B cell (primary cell): ENCODE data around the gene PDGFC. TPM values are rescaled to one million over a fixed set of nuclear protein-coding genes. Genes with fewer than 3 reads are reported as not detected.

ENCODE experiments used
- ATAC-seq: fragments of 200-7000 bp; cut with Tn5 transposase; one replicate; pipeline ENCODE4 v1.10.0; 2021; ENCODE audit warnings: low read depth, mild to moderate bottlenecking, moderate number of reproducible peaks, moderate library complexity
- CTCF ChIA-PET: fragments of 350-600 bp; sonication (Branson Sonifier 250); formaldehyde crosslinking; loops from one replicate; lab custom pipeline; 2021; ENCODE audit warnings: antibody characterized with exemption, inconsistent platforms; lab: Charles Lee
- POLR2A ChIA-PET: fragments of 350-600 bp; sonication (Branson Sonifier 250); formaldehyde crosslinking; loops from one replicate; lab custom pipeline; 2021; ENCODE audit warnings: antibody characterized with exemption; lab: Charles Lee
- DNase-seq: peaks from one replicate; pipeline ENCODE4 v3.0.0; 2013
- H2AFZ ChIP-seq: 2 replicates; pipeline ENCODE4 v1.6.1; 2012; ENCODE audit warnings: mild to moderate bottlenecking, low read depth, low read length; ENCODE audit not compliant: insufficient read depth, poor library complexity, severe bottlenecking
- H3K27ac ChIP-seq, 2 donors: 1 replicate in 1 of 2; 2 replicates in 1 of 2; pipeline ENCODE4 v1.5.1; 2012 to 2013; ENCODE audit warnings: low read length in 2 of 2, mild to moderate bottlenecking in 2 of 2, moderate library complexity in 1 of 2
- H3K27me3 ChIP-seq, 4 experiments: fragments of 200-600 bp in 1 of 4; sonication (generic) in 1 of 4; replicated peaks in 1 of 4; 1 replicate in 2 of 4; 2 replicates in 2 of 4; pipeline versions ENCODE4 v1.6.1 to v1.7.0; 2013 to 2016; ENCODE audit warnings: low read length in 3 of 4, mild to moderate bottlenecking in 2 of 4, mixed read lengths in 1 of 4, moderate library complexity in 1 of 4; ENCODE audit not compliant: insufficient read depth in 4 of 4, control insufficient read depth in 3 of 4; ENCODE audit errors: control extremely low read depth in 1 of 4
- H3K36me3 ChIP-seq, 2 experiments: replicated peaks in 1 of 2; 1 replicate in 1 of 2; 2 replicates in 1 of 2; pipeline versions ENCODE4 v1.6.1 to v1.7.1; 2013; ENCODE audit warnings: low read length in 1 of 2; ENCODE audit not compliant: insufficient read depth in 2 of 2, control insufficient read depth in 1 of 2; ENCODE audit errors: control extremely low read depth in 1 of 2, extremely low read depth in 1 of 2
- H3K4me1 ChIP-seq, 2 donors: fragments of 200-600 bp in 1 of 2; sonication (generic) in 1 of 2; 1 replicate in 1 of 2; 2 replicates in 1 of 2; pipeline versions ENCODE4 v1.5.1 to v1.6.1; 2013 to 2017; ENCODE audit warnings: low read length in 2 of 2; ENCODE audit not compliant: control insufficient read depth in 2 of 2, insufficient read depth in 2 of 2
- H3K4me2 ChIP-seq: replicated peaks from 2 replicates; pipeline ENCODE3; 2012; ENCODE audit warnings: mild to moderate bottlenecking, low read depth, low read length; ENCODE audit not compliant: poor library complexity, severe bottlenecking
- H3K4me3 ChIP-seq, 5 experiments: fragments of 200-600 bp in 1 of 5; sonication (generic) in 1 of 5; 1 replicate in 3 of 5; 2 replicates in 2 of 5; pipeline versions ENCODE4 v1.5.1 to v1.7.0; 2011 to 2016; ENCODE audit warnings: low read length in 4 of 5, mild to moderate bottlenecking in 4 of 5, low read depth in 2 of 5, control low read depth in 1 of 5, moderate library complexity in 1 of 5; ENCODE audit not compliant: insufficient read depth in 1 of 5; ENCODE audit errors: control extremely low read depth in 1 of 5, extremely low read depth in 1 of 5
- H3K79me2 ChIP-seq: fragments of 200-600 bp; sonication (generic); one replicate; pipeline ENCODE4 v1.6.0; 2016; ENCODE audit warnings: low read length; ENCODE audit not compliant: control insufficient read depth, insufficient read depth
- H3K9ac ChIP-seq: fragments of 200-600 bp; sonication (generic); 2 replicates; pipeline ENCODE4 v1.6.1; 2017; ENCODE audit warnings: mild to moderate bottlenecking, low read length, moderate library complexity
- H3K9me3 ChIP-seq, 3 donors: one replicate each; pipeline versions ENCODE4 v1.6.1 to v1.7.1; 2013; ENCODE audit warnings: low read length in 2 of 3; ENCODE audit not compliant: control insufficient read depth in 2 of 3, insufficient read depth in 1 of 3; ENCODE audit errors: control extremely low read depth in 1 of 3
- H4K20me1 ChIP-seq: 2 replicates; pipeline ENCODE4 v1.6.0; 2012; ENCODE audit warnings: mild to moderate bottlenecking, low read length; ENCODE audit not compliant: insufficient read depth, control insufficient read depth, poor library complexity, severe bottlenecking
- H3K27ac Mint-ChIP-seq: one replicate; pipeline ENCODE4 v1.8.0; 2021; ENCODE audit warnings: mixed read lengths
- H3K27me3 Mint-ChIP-seq: one replicate; pipeline ENCODE4 v1.8.0; 2021; ENCODE audit warnings: mixed read lengths
- H3K4me1 Mint-ChIP-seq: one replicate; pipeline ENCODE4 v1.8.0; 2021; ENCODE audit warnings: mixed read lengths
- H3K4me3 Mint-ChIP-seq: one replicate; pipeline ENCODE4 v1.8.0; 2021; ENCODE audit warnings: mixed read lengths
- H3K9me3 Mint-ChIP-seq: one replicate; pipeline ENCODE4 v1.8.0; 2022; ENCODE audit warnings: mixed read lengths; ENCODE audit not compliant: insufficient read depth
- EZH2 ChIP-seq: IDR thresholded peaks from 2 replicates; pipeline ENCODE4 v1.6.1; 2012; ENCODE audit warnings: borderline replicate concordance, low read depth, mild to moderate bottlenecking, moderate library complexity, low read length; ENCODE audit not compliant: insufficient read depth, poor library complexity, severe bottlenecking
- WGBS: methylation state at CpG from one replicate; pipeline ENCODE4 v1.1.5; 2013; ENCODE audit warnings: missing lambda C conversion rate; ENCODE audit not compliant: insufficient coverage; 5-methylcytosine and 5-hydroxymethylcytosine counted together
- intact Hi-C: fragments of 100-400 bp; cut with micrococcal nuclease; formaldehyde crosslinking; loops from one replicate; pipeline ENCODE4 v1.10.0; 2022
- polyA plus RNA-seq: library from polyadenylated mRNA; depleted of rRNA; stranded (reverse); fragments of >200 nt; gene quantifications from 2 replicates; pipeline ENCODE4 v1.2.3, GENCODE V29; 2012
- total RNA-seq, 2 donors: library from RNA; stranded (reverse); fragments of 120-200 nt in 1 of 2; gene quantifications; 1 replicate in 1 of 2; 2 replicates in 1 of 2; pipeline versions ENCODE4 v1.2.3 to v1.2.4, GENCODE V29; 2013 to 2022
- TF ChIP-seq, protein P1 (sequence below): fragments of 200-600 bp; IDR thresholded peaks from one replicate; pipeline ENCODE4 v1.8.0; 2022; ENCODE audit warnings: antibody characterized with exemption, mild to moderate bottlenecking

The PDGFC gene
- total and polyA plus RNA-seq, 2 donors (not counting 1 experiment from before 2014, with no cell fraction given), result 0.10 TPM; not detected in 1

DNA sequence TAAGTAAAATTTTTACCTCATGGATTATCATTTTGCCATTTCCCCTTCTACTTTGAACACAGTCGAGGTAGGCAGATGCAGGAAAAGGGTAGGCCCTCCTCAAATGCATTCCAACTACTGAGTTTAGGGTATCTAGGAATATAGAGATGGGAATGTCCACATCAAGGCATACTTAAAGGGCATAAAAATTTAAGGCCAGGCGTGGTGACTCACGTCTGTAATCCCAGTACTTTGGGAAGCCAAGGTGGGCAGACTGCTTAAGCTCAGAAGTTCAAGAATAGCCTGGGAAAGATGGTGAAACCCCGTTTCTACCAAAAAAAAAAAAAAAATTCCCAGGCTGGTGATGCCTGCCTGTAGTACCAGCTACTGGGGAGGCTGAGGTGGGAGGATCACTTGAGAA is 146.5 kb downstream of the PDGFC start:
- ChIA-PET CTCF (no interaction called here), POLR2A (no interaction called here)
- no peaks in the 10 kb centered on the region for H3K36me3 ChIP-seq

DNA sequence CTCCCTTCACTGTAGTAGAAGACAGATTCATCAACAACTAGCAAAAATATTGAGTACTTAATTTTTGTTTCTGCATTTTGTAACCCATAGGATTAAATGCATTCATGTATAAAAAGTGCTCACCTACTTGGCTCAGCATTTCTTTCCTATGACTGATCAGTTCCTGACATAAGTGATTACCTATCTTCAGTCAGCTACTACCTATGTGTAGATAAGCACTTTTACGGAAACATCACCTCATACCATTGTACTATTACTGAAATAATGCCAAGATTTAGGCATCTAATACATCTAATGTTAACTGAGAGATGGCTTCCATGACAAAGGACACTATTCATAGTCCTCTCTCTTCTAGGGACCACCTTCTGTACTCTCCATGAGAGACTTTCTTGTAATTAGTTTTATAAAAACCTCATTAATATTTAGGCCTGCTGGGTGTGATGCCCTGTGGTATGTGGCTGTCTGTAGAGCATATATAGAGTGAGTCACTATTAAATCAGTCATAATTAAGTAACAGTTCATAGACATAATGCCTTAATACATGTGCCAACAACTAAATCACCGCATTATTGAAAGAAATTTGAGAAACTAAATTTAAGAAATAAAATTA is 147.0 kb downstream of the PDGFC start:
- Histone ChIP-seq H4K20me1 (no peaks in the 10 kb centered on the region), H3K36me3 (no peaks in the 10 kb centered on the region), H3K27me3 (no peaks in the 10 kb centered on the region), H3K9ac (no peak overlapping the region), H3K4me1 (no peaks in the 10 kb centered on the region), H3K9me3 (no peaks in the 10 kb centered on the region), H3K27ac (no peak overlapping the region), H2AFZ (no peak overlapping the region), H3K4me2 (no peak overlapping the region), H3K4me3 (no peak overlapping the region), H3K79me2 (no peaks in the 10 kb centered on the region)
- Mint-ChIP-seq H3K4me3 (no peak overlapping the region), H3K4me1 (no peaks in the 10 kb centered on the region), H3K27me3 (no peaks in the 10 kb centered on the region), H3K9me3 (no peaks in the 10 kb centered on the region), H3K27ac (no peak overlapping the region)
- ChIA-PET CTCF (no interaction called here), POLR2A (no interaction called here)
- no peak for TF ChIP-seq EZH2
- TF ChIP-seq, protein P1, sequence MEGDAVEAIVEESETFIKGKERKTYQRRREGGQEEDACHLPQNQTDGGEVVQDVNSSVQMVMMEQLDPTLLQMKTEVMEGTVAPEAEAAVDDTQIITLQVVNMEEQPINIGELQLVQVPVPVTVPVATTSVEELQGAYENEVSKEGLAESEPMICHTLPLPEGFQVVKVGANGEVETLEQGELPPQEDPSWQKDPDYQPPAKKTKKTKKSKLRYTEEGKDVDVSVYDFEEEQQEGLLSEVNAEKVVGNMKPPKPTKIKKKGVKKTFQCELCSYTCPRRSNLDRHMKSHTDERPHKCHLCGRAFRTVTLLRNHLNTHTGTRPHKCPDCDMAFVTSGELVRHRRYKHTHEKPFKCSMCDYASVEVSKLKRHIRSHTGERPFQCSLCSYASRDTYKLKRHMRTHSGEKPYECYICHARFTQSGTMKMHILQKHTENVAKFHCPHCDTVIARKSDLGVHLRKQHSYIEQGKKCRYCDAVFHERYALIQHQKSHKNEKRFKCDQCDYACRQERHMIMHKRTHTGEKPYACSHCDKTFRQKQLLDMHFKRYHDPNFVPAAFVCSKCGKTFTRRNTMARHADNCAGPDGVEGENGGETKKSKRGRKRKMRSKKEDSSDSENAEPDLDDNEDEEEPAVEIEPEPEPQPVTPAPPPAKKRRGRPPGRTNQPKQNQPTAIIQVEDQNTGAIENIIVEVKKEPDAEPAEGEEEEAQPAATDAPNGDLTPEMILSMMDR, result no peak
- DNase-seq (no peak), ATAC-seq (no peak)
- WGBS, result no CpG with 5 or more reads among the region's 2 CpGs
- intact Hi-C loops, result no loop called here

More for the DNA sequence above, 146.5 kb downstream of the PDGFC start:
- intact Hi-C loops, result no loop called here
- Histone ChIP-seq H3K4me1 (no peaks in the 10 kb centered on the region), H3K4me3 (no peak overlapping the region), H3K9me3 (no peaks in the 10 kb centered on the region), H3K27ac (no peak overlapping the region), H3K79me2 (no peaks in the 10 kb centered on the region), H3K27me3 (no peaks in the 10 kb centered on the region), H2AFZ (no peak overlapping the region), H3K9ac (no peak overlapping the region), H3K4me2 (no peak overlapping the region), H4K20me1 (no peaks in the 10 kb centered on the region)
- TF ChIP-seq, protein P1, result no peak
- TF ChIP-seq EZH2, result no peak
- Mint-ChIP-seq H3K27me3 (no peaks in the 10 kb centered on the region), H3K4me3 (no peak overlapping the region), H3K9me3 (no peaks in the 10 kb centered on the region), H3K4me1 (no peaks in the 10 kb centered on the region), H3K27ac (no peak overlapping the region)
- DNase-seq, result no peak
- ATAC-seq, result no peak
- 85% methylated on average over 2 of the region's 4 CpGs for WGBS
